GM23338 (cell line): Measurements from ENCODE around the gene F12. TPM values are rescaled to one million over a fixed set of nuclear protein-coding genes. Genes with fewer than 3 reads are reported as not detected.

Source experiments
- CREB1 ChIP-seq: fragments of 250-450 bp; sonication (Bioruptor Pico); IDR thresholded peaks from 2 replicates; pipeline ENCODE4 v1.5.0; 2020; ENCODE audit warnings: low read depth, mild to moderate bottlenecking, moderate library complexity
- ETS1 ChIP-seq: IDR thresholded peaks from 2 replicates; pipeline ENCODE4 v1.6.1; 2016; ENCODE audit warnings: antibody characterized with exemption
- EZH2phosphoT487 ChIP-seq: fragments of 200-600 bp; sonication (generic); IDR thresholded peaks from one replicate; pipeline ENCODE4 v1.8.1; 2018; ENCODE audit warnings: antibody characterized with exemption; ENCODE audit not compliant: unreplicated experiment
- JUNB ChIP-seq: IDR thresholded peaks from one replicate; pipeline ENCODE4 v1.6.1; 2016; ENCODE audit warnings: antibody characterized with exemption; ENCODE audit not compliant: unreplicated experiment
- ZNF462 ChIP-seq: fragments of 250-450 bp; sonication (Bioruptor Pico); IDR thresholded peaks from 2 replicates; pipeline ENCODE4 v1.5.0; 2020; ENCODE audit warnings: mild to moderate bottlenecking, moderate library complexity
- polyA plus RNA-seq: library from polyadenylated mRNA; unstranded; fragments of >200 nt; fragmentation: Nextera tagmentation; extraction: Ambion mirVana; gene quantifications from 2 replicates; pipeline ENCODE4 v1.2.1, GENCODE V29; 2016
- total RNA-seq: library from RNA; depleted of rRNA; stranded (reverse); fragments of >200 nt; shearing (Covaris generic); gene quantifications from 2 replicates; pipeline ENCODE4 v1.2.3, GENCODE V29; 2014

Gene F12
- total and polyA plus RNA-seq, 2 experiments from 2014 or later = 2.9 to 8.0 TPM

GRCh38 chr5:177450667-177451424 lies 41.5 kb upstream of the F12 start (continued):
- TF ChIP-seq ZNF462 (CRISPR knock-in tag) (no peak), CREB1 (CRISPR knock-in tag) (no peak), ETS1 (no peak), JUNB (no peak), EZH2phosphoT487 (no peak)
